Endothelial cell of umbilical vein (primary cell): ENCODE measurements around the gene SERPINB3. TPM values are rescaled to one million over a fixed set of nuclear protein-coding genes. Genes with fewer than 3 reads are reported as not detected.
"Not testable (repeated sequence)": the region's sequence is repeated elsewhere in the genome, so short reads cannot be mapped to it uniquely, and the experiment has no call there.

Experiments
- Bru-seq: library from RNA; stranded (reverse); fragments of 400-500 nt; gene quantifications from one replicate; lab custom pipeline; 2021; lab: Mats Ljungman, UMichigan
- BruChase-seq, 2 experiments: library from RNA; stranded (reverse); fragments of 400-500 nt; gene quantifications; one replicate each; lab custom pipeline; 2021; lab: Mats Ljungman, UMichigan
- BruUV-seq: library from RNA; stranded (reverse); fragments of 400-500 nt; replicated peaks from 2 replicates; lab custom pipeline; 2021; lab: Mats Ljungman, UMichigan
- CTCF ChIA-PET: fragments of 300-600, 350-600 bp; sonication (Branson Sonifier 250); formaldehyde crosslinking; loops from one replicate; lab custom pipeline; 2021; ENCODE audit warnings: antibody characterized with exemption, inconsistent platforms; lab: Charles Lee
- POLR2A ChIA-PET: fragments of 300-600, 350-600 bp; sonication (Branson Sonifier 250); formaldehyde crosslinking; loops from one replicate; lab custom pipeline; 2021; ENCODE audit warnings: antibody characterized with exemption, inconsistent platforms; lab: Charles Lee
- DNase-seq: peaks from one replicate; pipeline ENCODE4 v3.0.0-alpha.2; 2011; ENCODE audit warnings: low read depth, low spot score
- FAIRE-seq: peaks from 2 replicates; lab custom pipeline; 2011; peaks lifted over from hg19 to GRCh38; lab: Jason Lieb, UNC
- H2AFZ ChIP-seq: 2 replicates; pipeline ENCODE4 v1.6.0; 2012; ENCODE audit warnings: low read depth, low read length, control low read depth, inconsistent platforms
- H3K27ac ChIP-seq: 2 replicates; pipeline ENCODE4 v1.5.1; 2011; ENCODE audit warnings: low read depth, mild to moderate bottlenecking, control low read depth, low read length, moderate library complexity; ENCODE audit not compliant: insufficient read depth
- H3K27me3 ChIP-seq, 2 experiments: 2 replicates each; pipeline versions ENCODE4 v1.6.0 to v1.6.1; 2011; ENCODE audit warnings: low read length in 2 of 2, mixed read lengths in 1 of 2; ENCODE audit not compliant: control insufficient read depth in 2 of 2, insufficient read depth in 2 of 2
- H3K36me3 ChIP-seq, 2 experiments: 2 replicates in 1 of 2; 3 replicates in 1 of 2; pipeline ENCODE4 v1.5.1; 2011; ENCODE audit warnings: low read length in 2 of 2, mild to moderate bottlenecking in 1 of 2, moderate library complexity in 1 of 2; ENCODE audit not compliant: control insufficient read depth in 2 of 2, insufficient read depth in 2 of 2; ENCODE audit errors: extremely low read depth in 1 of 2
- H3K4me1 ChIP-seq: 3 replicates; pipeline ENCODE4 v1.5.1; 2011; ENCODE audit warnings: mild to moderate bottlenecking, low read length; ENCODE audit not compliant: control insufficient read depth, insufficient read depth; ENCODE audit errors: extremely low read depth
- H3K4me2 ChIP-seq: 2 replicates; pipeline ENCODE4 v1.6.1; 2011; ENCODE audit warnings: low read length, control low read depth, mixed read lengths; ENCODE audit not compliant: insufficient read depth
- H3K4me3 ChIP-seq, 3 experiments: fragments of 200-600 bp in 1 of 3; sonication (generic), shearing (Covaris generic) in 1 of 3; replicated peaks in 1 of 3; 2 replicates each; pipeline ENCODE4 v1.5.1; 2011 to 2016; ENCODE audit warnings: control low read depth in 3 of 3, low read length in 3 of 3, mild to moderate bottlenecking in 2 of 3, inconsistent platforms in 1 of 3, low read depth in 1 of 3, moderate library complexity in 1 of 3; ENCODE audit not compliant: insufficient read depth in 1 of 3
- H3K79me2 ChIP-seq: 2 replicates; pipeline ENCODE4 v1.6.0; 2012; ENCODE audit warnings: low read length, inconsistent platforms; ENCODE audit not compliant: control insufficient read depth, insufficient read depth
- H3K9ac ChIP-seq: replicated peaks from 2 replicates; pipeline ENCODE3; 2011; ENCODE audit warnings: low read length, control low read depth; ENCODE audit not compliant: insufficient read depth; ENCODE audit errors: extremely low read depth
- H3K9me1 ChIP-seq: replicated peaks from 3 replicates; pipeline ENCODE4 v1.6.0; 2011; ENCODE audit warnings: mild to moderate bottlenecking, low read length; ENCODE audit not compliant: control insufficient read depth, insufficient read depth; ENCODE audit errors: extremely low read depth
- H3K9me3 ChIP-seq: replicated peaks from 2 replicates; pipeline ENCODE4 v1.5.1; 2012; ENCODE audit warnings: low read length, inconsistent platforms; ENCODE audit not compliant: control insufficient read depth, insufficient read depth
- H4K20me1 ChIP-seq: replicated peaks from 2 replicates; pipeline ENCODE3; 2011; ENCODE audit warnings: mild to moderate bottlenecking, low read length; ENCODE audit not compliant: control insufficient read depth, insufficient read depth; ENCODE audit errors: extremely low read depth
- CTCF ChIP-seq, 2 donors: IDR thresholded peaks; 1 replicate in 1 of 2; 2 replicates in 1 of 2; pipeline ENCODE4 v1.5.1; 2011; ENCODE audit warnings: low read length in 2 of 2, mild to moderate bottlenecking in 2 of 2, moderate library complexity in 2 of 2, control low read depth in 1 of 2, inconsistent platforms in 1 of 2, low read depth in 1 of 2; ENCODE audit not compliant: insufficient read depth in 1 of 2; ENCODE audit errors: extremely low read depth in 1 of 2
- FOS ChIP-seq: IDR thresholded peaks from 2 replicates; pipeline ENCODE4 v1.6.1; 2011; ENCODE audit warnings: mild to moderate bottlenecking, low read length, moderate library complexity, borderline replicate concordance; ENCODE audit not compliant: insufficient read depth
- JUN ChIP-seq: IDR thresholded peaks from 2 replicates; pipeline ENCODE4 v1.6.1; 2011; ENCODE audit warnings: borderline replicate concordance, low read depth; ENCODE audit not compliant: insufficient read length, insufficient read depth
- MAX ChIP-seq: IDR thresholded peaks from 2 replicates; pipeline ENCODE4 v1.6.1; 2011; ENCODE audit not compliant: insufficient read depth, insufficient read length
- MYC ChIP-seq: IDR thresholded peaks from one replicate; pipeline ENCODE4 v1.6.1; 2011; ENCODE audit warnings: mild to moderate bottlenecking, low read depth, low read length
- POLR2A ChIP-seq: IDR thresholded peaks from 2 replicates; pipeline ENCODE4 v1.6.1; 2012; ENCODE audit warnings: low read depth, mild to moderate bottlenecking, control low read depth, low read length
- dilution Hi-C: fragments of 300-500 bp; cut with MboI; formaldehyde crosslinking; loops from one replicate; pipeline ENCODE4 v1.15.0; 2019; ENCODE audit warnings: low sequenced_read_pairs; ENCODE audit not compliant: extremely low pct_ligation_motif_present
- intact Hi-C: fragments of 100-400 bp; cut with micrococcal nuclease; formaldehyde crosslinking; loops from one replicate; pipeline ENCODE4 v1.10.0; 2022
- long read RNA-seq: library from polyadenylated mRNA; stranded (forward); transcript quantifications from one replicate; pipeline ENCODE4 v2.0.0, GENCODE V29; 2021
- polyA minus RNA-seq, 3 experiments: library from RNA; depleted of rRNA, polyadenylated mRNA; stranded (reverse); fragments of >200 nt; gene quantifications; 1 replicate in 1 of 3; 2 replicates in 2 of 3; pipeline ENCODE4 v1.2.3, GENCODE V29; 2011
- polyA plus RNA-seq, 4 experiments: library from polyadenylated mRNA; depleted of rRNA in 3 of 4; stranded (reverse) in 3 of 4; unstranded in 1 of 4; fragments of >200 nt; gene quantifications; 2 replicates each; pipeline versions ENCODE4 v1.2.1 to v1.2.3, GENCODE V29; 2011 to 2012; ENCODE audit warnings: missing spikeins in 1 of 4
- total RNA-seq: library from RNA; stranded (reverse); gene quantifications from 2 replicates; pipeline ENCODE4 v1.2.3, GENCODE V29; 2021

The SERPINB3 gene
- total RNA-seq (not detected in 2 replicates), polyA plus RNA-seq (not detected in 2 replicates), polyA minus RNA-seq (not detected in 2 replicates), Bru-seq, nascent RNA (not detected), BruChase-seq, experiment 1, labeled RNA remaining after a 6-hour chase (not detected), BruChase-seq, experiment 2, labeled RNA remaining after a 2-hour chase (not detected)
- polyA plus RNA-seq (2011; cell fraction: cytosol; rRNA removed): not detected in 2 replicates
- not detected in 2 replicates for polyA plus RNA-seq (2011; cell fraction: nucleus; rRNA removed)
- not detected in 2 replicates for polyA plus RNA-seq (2012)
- not detected for polyA minus RNA-seq (2011; cell fraction: cytosol; rRNA and poly(A)+ RNA removed)
- not detected in 2 replicates for polyA minus RNA-seq (2011; cell fraction: nucleus; rRNA and poly(A)+ RNA removed)
- long read RNA-seq: 0 reads

- CTCF ChIA-PET, H3K4me3 ChIP-seq, H3K27me3 ChIP-seq, dilution Hi-C loops, H3K79me2 ChIP-seq, POLR2A ChIA-PET, H3K27ac ChIP-seq, H3K4me2 ChIP-seq, H3K9me3 ChIP-seq, H4K20me1 ChIP-seq, DNase-seq, H3K9me1 ChIP-seq, H3K4me1 ChIP-seq, FAIRE-seq, H3K36me3 ChIP-seq, BruUV-seq, H3K9ac ChIP-seq, H2AFZ ChIP-seq, intact Hi-C loops: not testable (repeated sequence)
These were observed at the start of gene SERPINB3 for GRCh38 chr18:63661750-63662149. SERPINB3 (minus strand) TSS chr18:63661893; CDS start chr18:63661216, 677 bp downstream.

DNA sequence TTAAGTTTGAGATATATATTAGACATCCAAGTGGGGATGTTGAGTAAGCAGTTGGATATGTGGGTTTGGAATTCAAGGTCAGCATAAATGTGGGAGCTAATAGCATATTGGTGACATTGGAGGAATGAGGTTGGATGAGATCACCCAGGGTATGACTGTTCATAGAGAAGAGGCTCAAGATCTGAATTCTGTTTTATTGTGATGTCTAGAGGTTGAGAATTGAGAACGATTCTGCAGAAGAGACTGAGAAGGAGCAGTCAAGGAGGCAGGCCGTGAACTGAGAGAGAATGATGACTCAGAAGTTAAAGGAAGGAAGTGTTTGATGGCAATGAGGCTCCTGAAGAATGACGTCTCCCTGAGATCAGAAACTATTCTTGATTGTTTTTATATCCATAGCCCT, 47.0 kb upstream of the SERPINB3 start:
- TF ChIP-seq MYC (no peak), CTCF (IDR thresholded peaks at IDR 0.05; ENCODE audit: extremely low read depth in 1 of 2, insufficient read depth in 1 of 2, low read depth in 1 of 2, low read length in 2 of 2) (no peak), MAX (no peak), FOS (peak; percentile 60), POLR2A (no peak), JUN (peak; percentile 39)
- Histone ChIP-seq H3K79me2 (no peaks in the 10 kb centered on the region), H3K9me1 (no peaks in the 10 kb centered on the region), H3K4me1 (no peaks in the 10 kb centered on the region), H4K20me1 (no peaks in the 10 kb centered on the region), H3K9ac (no peak overlapping the region), H3K4me2 (no peak overlapping the region), H2AFZ (no peak overlapping the region), H3K36me3 (no peaks in the 10 kb centered on the region), H3K27me3 (no peaks in the 10 kb centered on the region), H3K27ac (no peak overlapping the region), H3K9me3 (peaks cover 1% of the 10 kb centered on the region), H3K4me3 (no peak overlapping the region)
- ChIA-PET CTCF (no interaction called here), POLR2A (no interaction called here)
- dilution Hi-C loops: no loop called here
- BruUV-seq: no TSS peak
- intact Hi-C loops: no loop called here
- FAIRE-seq: peak; percentile 58
- DNase-seq: peak; percentile 8
